IMR-90 (cell line): ENCODE measurements around the gene B2M. TPM values are rescaled to one million over a fixed set of nuclear protein-coding genes. Genes with fewer than 3 reads are reported as not detected.

Source experiments
- ATAC-seq: fragments of 200-7000 bp; cut with Tn5 transposase; 2 replicates; pipeline ENCODE4 v1.9.1; 2020; ENCODE audit warnings: low read depth, mild to moderate bottlenecking, moderate library complexity
- BruUV-seq: library from RNA; stranded (reverse); fragments of 400-500 nt; replicated peaks from 2 replicates; lab custom pipeline; 2021; lab: Mats Ljungman, UMichigan
- CTCF ChIA-PET: fragments of 300-600 bp; formaldehyde crosslinking; extraction: SDS; loops from one replicate; lab custom pipeline; 2021; ENCODE audit warnings: antibody characterized with exemption; lab: Yijun Ruan, JAX
- POLR2A ChIA-PET: fragments of 300-600 bp; sonication (Branson Sonifier 250); formaldehyde crosslinking; loops from one replicate; lab custom pipeline; 2022; ENCODE audit warnings: antibody characterized with exemption; ENCODE audit not compliant: unreplicated experiment; lab: Charles Lee
- DNase-seq: peaks from one replicate; pipeline ENCODE4 v3.0.0; 2013
- H2AFZ ChIP-seq: replicated peaks from 2 replicates; pipeline ENCODE3; 2013; ENCODE audit warnings: low read length, mild to moderate bottlenecking; ENCODE audit not compliant: poor library complexity
- H2AK5ac ChIP-seq: 2 replicates; pipeline ENCODE4 v1.6.1; 2013; ENCODE audit warnings: low read depth, low read length, inconsistent platforms
- H2AK9ac ChIP-seq: replicated peaks from 2 replicates; pipeline ENCODE3; 2013; ENCODE audit warnings: mild to moderate bottlenecking, low read depth, low read length, moderate library complexity; ENCODE audit not compliant: poor library complexity
- H2BK120ac ChIP-seq: 2 replicates; pipeline ENCODE4 v1.6.1; 2013; ENCODE audit warnings: low read depth, low read length, inconsistent platforms
- H2BK15ac ChIP-seq: 3 replicates; pipeline ENCODE4 v1.6.1; 2013; ENCODE audit warnings: low read depth, low read length, inconsistent platforms
- H2BK20ac ChIP-seq: 2 replicates; pipeline ENCODE4 v1.6.1; 2013; ENCODE audit warnings: low read depth, mild to moderate bottlenecking, inconsistent platforms, low read length, moderate library complexity
- H2BK5ac ChIP-seq: 2 replicates; pipeline ENCODE4 v1.6.1; 2013; ENCODE audit warnings: mild to moderate bottlenecking, low read depth, low read length, inconsistent platforms; ENCODE audit not compliant: poor library complexity, severe bottlenecking
- H3K14ac ChIP-seq: replicated peaks from 2 replicates; pipeline ENCODE4 v1.6.1; 2013; ENCODE audit warnings: low read depth, low read length, inconsistent platforms
- H3K18ac ChIP-seq: 2 replicates; pipeline ENCODE4 v1.6.1; 2013; ENCODE audit warnings: low read depth, low read length, control low read depth
- H3K23ac ChIP-seq: 2 replicates; pipeline ENCODE4 v1.6.1; 2013; ENCODE audit warnings: low read depth, low read length, inconsistent platforms
- H3K27ac ChIP-seq: 2 replicates; pipeline ENCODE4 v1.5.1; 2013; ENCODE audit warnings: mild to moderate bottlenecking, control low read depth, low read length; ENCODE audit not compliant: insufficient read depth
- H3K27me3 ChIP-seq: 2 replicates; pipeline ENCODE4 v1.6.1; 2013; ENCODE audit warnings: low read length; ENCODE audit not compliant: control insufficient read depth, insufficient read depth
- H3K36me3 ChIP-seq: 2 replicates; pipeline ENCODE4 v1.6.1; 2013; ENCODE audit warnings: low read length, mixed read lengths; ENCODE audit not compliant: control insufficient read depth, insufficient read depth
- H3K4ac ChIP-seq: 2 replicates; pipeline ENCODE4 v1.6.1; 2013; ENCODE audit warnings: low read depth, low read length, inconsistent platforms
- H3K4me1 ChIP-seq: 2 replicates; pipeline ENCODE4 v1.6.1; 2013; ENCODE audit warnings: low read length, mixed read lengths; ENCODE audit not compliant: control insufficient read depth, insufficient read depth
- H3K4me2 ChIP-seq: 2 replicates; pipeline ENCODE4 v1.6.1; 2013; ENCODE audit warnings: low read depth, mild to moderate bottlenecking, control low read depth, low read length, moderate library complexity
- H3K4me3 ChIP-seq: 2 replicates; pipeline ENCODE4 v1.5.1; 2013; ENCODE audit warnings: low read depth, mild to moderate bottlenecking, control low read depth, low read length, moderate library complexity; ENCODE audit not compliant: insufficient read depth
- H3K56ac ChIP-seq: 2 replicates; pipeline ENCODE4 v1.6.1; 2013; ENCODE audit warnings: low read length, inconsistent platforms; ENCODE audit not compliant: insufficient read depth; ENCODE audit errors: extremely low read depth
- H3K79me1 ChIP-seq, 2 experiments: 2 replicates each; pipeline ENCODE4 v1.6.1; 2013; ENCODE audit warnings: low read length in 2 of 2, inconsistent platforms in 1 of 2, low read depth in 1 of 2
- H3K9ac ChIP-seq: 2 replicates; pipeline ENCODE4 v1.6.1; 2013; ENCODE audit warnings: low read depth, low read length, control low read depth
- H3K9me1 ChIP-seq: 2 replicates; pipeline ENCODE4 v1.6.1; 2013; ENCODE audit warnings: low read length, inconsistent platforms; ENCODE audit not compliant: insufficient read depth
- H3K9me3 ChIP-seq: 2 replicates; pipeline ENCODE4 v1.6.1; 2013; ENCODE audit warnings: low read length; ENCODE audit not compliant: control insufficient read depth, insufficient read depth
- H4K20me1 ChIP-seq: 2 replicates; pipeline ENCODE4 v1.6.1; 2013; ENCODE audit warnings: low read length, inconsistent platforms; ENCODE audit not compliant: insufficient read depth
- H4K5ac ChIP-seq: 2 replicates; pipeline ENCODE4 v1.6.1; 2013; ENCODE audit warnings: mild to moderate bottlenecking, low read depth, low read length, control low read depth
- H4K8ac ChIP-seq, 2 experiments: 2 replicates each; pipeline ENCODE4 v1.6.1; 2013; ENCODE audit warnings: low read depth in 2 of 2, low read length in 2 of 2, control low read depth in 1 of 2, inconsistent platforms in 1 of 2
- H4K91ac ChIP-seq: 2 replicates; pipeline ENCODE4 v1.6.1; 2013; ENCODE audit warnings: low read depth, low read length, inconsistent platforms; ENCODE audit not compliant: insufficient read depth
- CEBPB ChIP-seq: IDR thresholded peaks from 2 replicates; pipeline ENCODE4 v1.6.1; 2012; ENCODE audit warnings: low read depth, low read length, improper control_type of control experiment
- CHD1 ChIP-seq: IDR thresholded peaks from 2 replicates; pipeline ENCODE4 v1.6.1; 2012; ENCODE audit warnings: low read depth, low read length, improper control_type of control experiment
- FOS ChIP-seq: fragments of 150-350 bp; IDR thresholded peaks from 2 replicates; pipeline ENCODE4 v1.6.1; 2016; ENCODE audit warnings: low read depth, low read length
- MAZ ChIP-seq: IDR thresholded peaks from 2 replicates; pipeline ENCODE4 v1.6.1; 2012; ENCODE audit warnings: low read depth, mild to moderate bottlenecking, low read length, improper control_type of control experiment, moderate library complexity, borderline replicate concordance
- MXI1 ChIP-seq: IDR thresholded peaks from 2 replicates; pipeline ENCODE4 v1.6.1; 2012; ENCODE audit warnings: low read depth, mild to moderate bottlenecking, low read length, moderate library complexity, borderline replicate concordance
- NFE2L2 ChIP-seq: fragments of 150-350 bp; IDR thresholded peaks from 2 replicates; pipeline ENCODE4 v1.6.1; 2016; ENCODE audit warnings: low read depth, mild to moderate bottlenecking, low read length
- POLR2A ChIP-seq: IDR thresholded peaks from 2 replicates; pipeline ENCODE4 v1.6.1; 2012; ENCODE audit warnings: mild to moderate bottlenecking, low read depth, low read length
- RAD21 ChIP-seq: IDR thresholded peaks from 2 replicates; pipeline ENCODE4 v1.6.1; 2012; ENCODE audit warnings: low read length, improper control_type of control experiment
- RCOR1 ChIP-seq: IDR thresholded peaks from 2 replicates; pipeline ENCODE4 v1.6.1; 2012; ENCODE audit warnings: mild to moderate bottlenecking, low read length, improper control_type of control experiment; ENCODE audit not compliant: insufficient replicate concordance
- RFX5 ChIP-seq: IDR thresholded peaks from 2 replicates; pipeline ENCODE4 v1.8.0; 2012; ENCODE audit warnings: low read depth, mild to moderate bottlenecking, low read length, moderate library complexity
- SMC3 ChIP-seq: fragments of 150-350 bp; IDR thresholded peaks from 2 replicates; pipeline ENCODE4 v1.6.1; 2016; ENCODE audit warnings: low read depth, mild to moderate bottlenecking, antibody characterized with exemption, low read length, moderate library complexity
- WGBS, 2 experiments: methylation state at CpG; one replicate each; pipeline versions ENCODE4 v1.1.5 to v1.1.7; 2013; ENCODE audit warnings: missing lambda C conversion rate in 2 of 2; ENCODE audit not compliant: insufficient read length in 1 of 2; ENCODE audit errors: extremely low coverage in 2 of 2; 5-methylcytosine and 5-hydroxymethylcytosine counted together
- dilution Hi-C: fragments of 300-500 bp; cut with HindIII; formaldehyde crosslinking; loops from one replicate; pipeline ENCODE4 v1.14.3; 2018; ENCODE audit warnings: low sequenced_read_pairs; ENCODE audit not compliant: unreplicated experiment
- in situ Hi-C: fragments of 300-500 bp; cut with MboI; formaldehyde crosslinking; loops from 3 replicates; pipeline ENCODE4 v1.14.3; 2019; ENCODE audit warnings: low sequenced_read_pairs, inconsistent platforms, mixed read lengths
- intact Hi-C: fragments of 100-400 bp; cut with micrococcal nuclease; formaldehyde crosslinking; loops from 2 replicates; pipeline ENCODE4 v1.10.0; 2022
- polyA plus RNA-seq, 3 experiments: library from polyadenylated mRNA; depleted of rRNA; stranded (reverse); fragments of >200 nt; gene quantifications; 2 replicates each; pipeline ENCODE4 v1.2.3, GENCODE V29; 2012; ENCODE audit warnings: low replicate concordance in 1 of 3
- total RNA-seq: library from RNA; depleted of rRNA; stranded (reverse); fragments of >200 nt; gene quantifications from 2 replicates; pipeline ENCODE4 v1.2.3, GENCODE V29; 2012

B2M gene
- total and polyA plus RNA-seq, 2 of the 4 experiments (the other 2 are of a cell fraction): 895 to 3,394 TPM

DNA sequence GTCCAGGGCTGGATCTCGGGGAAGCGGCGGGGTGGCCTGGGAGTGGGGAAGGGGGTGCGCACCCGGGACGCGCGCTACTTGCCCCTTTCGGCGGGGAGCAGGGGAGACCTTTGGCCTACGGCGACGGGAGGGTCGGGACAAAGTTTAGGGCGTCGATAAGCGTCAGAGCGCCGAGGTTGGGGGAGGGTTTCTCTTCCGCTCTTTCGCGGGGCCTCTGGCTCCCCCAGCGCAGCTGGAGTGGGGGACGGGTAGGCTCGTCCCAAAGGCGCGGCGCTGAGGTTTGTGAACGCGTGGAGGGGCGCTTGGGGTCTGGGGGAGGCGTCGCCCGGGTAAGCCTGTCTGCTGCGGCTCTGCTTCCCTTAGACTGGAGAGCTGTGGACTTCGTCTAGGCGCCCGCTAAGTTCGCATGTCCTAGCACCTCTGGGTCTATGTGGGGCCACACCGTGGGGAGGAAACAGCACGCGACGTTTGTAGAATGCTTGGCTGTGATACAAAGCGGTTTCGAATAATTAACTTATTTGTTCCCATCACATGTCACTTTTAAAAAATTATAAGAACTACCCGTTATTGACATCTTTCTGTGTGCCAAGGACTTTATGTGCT is 527 bp downstream of the B2M start:
- H2BK15ac ChIP-seq: no peak overlapping the region
- H3K9me1 ChIP-seq: no peaks in the 10 kb centered on the region; the same call in 1 of the 2 replicates
- peak overlapping the region; percentile 94 for H3K4ac ChIP-seq
- peak overlapping the region; percentile 98 for H3K23ac ChIP-seq
- 0 out of 2 replicates have a peak, but pooled peaks cover 2% of the 10 kb centered on the region for H3K4me1 ChIP-seq
- peak overlapping the region; percentile 77 for H3K18ac ChIP-seq
- ChIA-PET CTCF (interaction anchor here (1.3 to 1.7 kb wide), 2 partner anchors 26 to 48 kb away, joined by 6 read pairs; partner anchors contain the start of gene SPG11), POLR2A (interaction anchor here (0.6 to 1.2 kb wide), 3 partner anchors 15 to 476 kb away, joined by 3 to 7 read pairs (median 4); partner anchors contain the start of gene SHF)
- intact Hi-C loops: loop anchor here (1.0 kb wide), 2 partner anchors 16 to 49 kb away; partner anchors contain the start of gene SPG11
- no peaks in the 10 kb centered on the region for H3K27me3 ChIP-seq
- H2AFZ ChIP-seq: peak overlapping the region; percentile 98
- H2BK20ac ChIP-seq: no peak overlapping the region
- H2AK5ac ChIP-seq: peak overlapping the region; percentile 90
- DNase-seq: peak; percentile 23
- H2AK9ac ChIP-seq: peak overlapping the region; percentile 99
- H3K9me3 ChIP-seq: no peaks in the 10 kb centered on the region
- BruUV-seq: TSS peak; percentile 53
- 0% methylated on average over 17 of the region's 46 CpGs; no CpG with 5 or more reads in 1 of the 2 experiments for WGBS, 2 experiments
- peaks cover 11% of the 10 kb centered on the region for H3K36me3 ChIP-seq
- H2BK5ac ChIP-seq: peak overlapping the region; percentile 88
- peak overlapping the region; percentile 87 for H3K9ac ChIP-seq
- peak overlapping the region in 1 of 2 experiments; percentile 84; a peak in 1 of 4 replicates for H4K8ac ChIP-seq
- H2BK120ac ChIP-seq: 0 out of 2 replicates have a peak overlapping the region, but pooled peaks have one; percentile 21
- in situ Hi-C loops: no loop called here
- peak; percentile 47 for ATAC-seq
- peak overlapping the region; percentile 95 for H3K14ac ChIP-seq
- TF ChIP-seq FOS: no peak
- no peak for TF ChIP-seq SMC3
- TF ChIP-seq RFX5: no peak
- TF ChIP-seq MAZ: 0 out of 2 replicates have a peak, but pooled peaks have one; percentile 2
- TF ChIP-seq RCOR1: no peak
- TF ChIP-seq CHD1: 0 out of 2 replicates have a peak, but pooled peaks have one; percentile 26
- TF ChIP-seq NFE2L2: no peak
- no peak for TF ChIP-seq CEBPB
- no peak for TF ChIP-seq RAD21
- no peak for TF ChIP-seq POLR2A
- 0 out of 2 replicates have a peak, but pooled peaks have one; percentile 43 for TF ChIP-seq MXI1
- peak overlapping the region; percentile 89 for H4K91ac ChIP-seq
- H3K4me2 ChIP-seq: peak overlapping the region; percentile 86
- H4K20me1 ChIP-seq: peaks cover 43% of the 10 kb centered on the region
- no peak overlapping the region for H4K5ac ChIP-seq
- H3K79me1 ChIP-seq: peaks cover 24 to 42% of the 10 kb centered on the region in 2 experiments
- peak overlapping the region; percentile 87 for H3K27ac ChIP-seq
- H3K4me3 ChIP-seq: peak overlapping the region; percentile 83
- peak overlapping the region; percentile 93 for H3K56ac ChIP-seq
- dilution Hi-C loops: no loop called here
